ENCODE results near the gene TLN1. TPM values are rescaled to one million over a fixed set of nuclear protein-coding genes. Genes with fewer than 3 reads are reported as not detected.

The TLN1 gene
- polyA plus RNA-seq, 2 of the 4 experiments (the other 2 are of a cell fraction) = 65.5 to 108 TPM

GRCh38 chr9:35651956-35652828 is 79.8 kb downstream of the TLN1 start (continued):
- TF ChIP-seq CEBPB (IDR thresholded peaks at IDR 0.05) = peak; percentile 94
- no peak for TF ChIP-seq BHLHE40 (IDR thresholded peaks at IDR 0.05; ENCODE audit: low read depth, low read length)
- peak; percentile 23; the same call in 1 of the 2 replicates for TF ChIP-seq HES2 (IDR thresholded peaks at IDR 0.05)
- no peak for TF ChIP-seq HDAC2 (IDR thresholded peaks at IDR 0.05)
- no peak for TF ChIP-seq HEYL (CRISPR knock-in tag; IDR thresholded peaks at IDR 0.05)
- TF ChIP-seq HOXB5 (CRISPR knock-in tag; IDR thresholded peaks at IDR 0.05) = no peak
- TF ChIP-seq JUNB (IDR thresholded peaks at IDR 0.05) = peak; percentile 62; the same call in 1 of the 2 replicates
- peak; percentile 81 for TF ChIP-seq FOSL2 (IDR thresholded peaks at IDR 0.05)
- peak; percentile 96 for TF ChIP-seq FOSL2 (CRISPR knock-in tag; IDR thresholded peaks at IDR 0.05)
- TF ChIP-seq CHD2 (IDR thresholded peaks at IDR 0.05; ENCODE audit: low read length, partially characterized antibody) = no peak
- TF ChIP-seq PHF8 (IDR thresholded peaks at IDR 0.05; ENCODE audit: borderline replicate concordance, low read depth) = no peak
- no peak for TF ChIP-seq KDM1A (IDR thresholded peaks at IDR 0.05; ENCODE audit: low read depth)
- TF ChIP-seq CBX2 (IDR thresholded peaks at IDR 0.05; ENCODE audit: borderline replicate concordance, low read depth) = no peak
- TF ChIP-seq NR3C1 (IDR thresholded peaks at IDR 0.05) = no peak
- no peak for TF ChIP-seq POLR2AphosphoS2 (conservative IDR thresholded peaks at IDR 0.05; ENCODE audit: low read length)
- peak; percentile 50; the same call in 1 of the 2 replicates for TF ChIP-seq TFCP2L1 (CRISPR knock-in tag; IDR thresholded peaks at IDR 0.05)
- TF ChIP-seq SREBF2 (IDR thresholded peaks at IDR 0.05) = no peak
- no peak for TF ChIP-seq USF2 (IDR thresholded peaks at IDR 0.05)
- no peak for TF ChIP-seq MAX (IDR thresholded peaks at IDR 0.05)
- no peak for TF ChIP-seq ZC3H11A (IDR thresholded peaks at IDR 0.05)
- TF ChIP-seq RARB (CRISPR knock-in tag; IDR thresholded peaks at IDR 0.05) = no peak
- no peak for TF ChIP-seq HMGXB4 (CRISPR knock-in tag; IDR thresholded peaks at IDR 0.05; ENCODE audit: borderline replicate concordance)
- TF ChIP-seq EHF (CRISPR knock-in tag; IDR thresholded peaks at IDR 0.05) = no peak
- TF ChIP-seq RNF2 (IDR thresholded peaks at IDR 0.05; ENCODE audit: borderline replicate concordance, low read depth) = no peak
- TF ChIP-seq ZFP36 (IDR thresholded peaks at IDR 0.05; ENCODE audit: borderline replicate concordance, partially characterized antibody) = no peak
- no peak for TF ChIP-seq POLR2A (IDR thresholded peaks at IDR 0.05; ENCODE audit: low read length)
- TF ChIP-seq JUN (IDR thresholded peaks at IDR 0.05) = no peak
- TF ChIP-seq KDM5A (IDR thresholded peaks at IDR 0.05) = no peak
- TF ChIP-seq CBX8 (IDR thresholded peaks at IDR 0.05) = no peak
- no peak for TF ChIP-seq FOSB (CRISPR knock-in tag; IDR thresholded peaks at IDR 0.05)
- no peak for TF ChIP-seq NPAS2 (CRISPR knock-in tag; IDR thresholded peaks at IDR 0.05; ENCODE audit: borderline replicate concordance)
- no peak for TF ChIP-seq RAD21 (conservative IDR thresholded peaks at IDR 0.05 in 1 of 2, IDR thresholded peaks at IDR 0.05 in 1 of 2)

All from A549 (cell line).